HG03432 (cell line): Measurements from ENCODE around the gene HEY2.
A peak's percentile ranks its signal among the peaks of the same experiment; 100 is the strongest.
"Not testable (repeated sequence)": the region's sequence is repeated elsewhere in the genome, so short reads cannot be mapped to it uniquely, and the experiment has no call there.

Source experiments
- ATAC-seq: cut with Tn5 transposase; IDR thresholded peaks from one replicate; pipeline ENCODE4 v1.9.1; 2021; ENCODE audit warnings: mild to moderate bottlenecking, moderate library complexity; ENCODE audit not compliant: unreplicated experiment

The HEY2 gene

DNA sequence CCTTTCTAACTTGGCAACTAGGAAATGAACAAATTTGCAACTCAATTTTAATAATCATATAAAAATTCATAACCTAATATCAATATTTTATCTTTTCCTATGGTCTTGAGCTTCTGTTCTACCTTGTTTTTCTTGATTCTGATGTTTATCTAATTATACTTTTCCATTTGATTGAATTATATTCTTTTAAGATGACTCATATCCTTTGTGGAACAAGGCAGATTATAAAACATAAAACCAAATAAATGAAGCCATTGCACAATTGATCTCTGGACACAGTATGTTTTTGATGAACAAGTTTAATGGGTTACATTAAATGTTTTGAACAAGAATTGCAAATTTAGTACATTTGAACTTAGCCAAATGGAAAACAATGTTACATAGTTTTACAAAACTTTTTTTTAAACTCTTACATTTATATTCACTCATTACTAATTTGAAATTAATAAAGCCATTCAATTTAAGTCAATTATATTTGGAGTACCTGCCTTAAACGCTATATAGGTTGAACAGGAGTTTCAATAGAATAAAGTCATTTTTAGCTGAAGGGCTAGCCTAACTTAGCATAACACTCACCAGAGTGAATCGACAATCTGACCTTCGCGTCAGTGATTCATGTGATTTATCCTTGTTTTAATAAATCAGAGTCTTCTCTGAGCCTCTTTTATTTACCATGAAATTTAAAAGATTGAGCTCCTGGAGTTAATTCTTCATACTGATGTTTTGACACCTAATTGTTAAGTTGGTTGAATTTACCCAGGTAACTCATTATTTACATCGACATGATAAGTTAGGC lies 45.1 kb downstream of the HEY2 start:
- no peak for ATAC-seq

DNA sequence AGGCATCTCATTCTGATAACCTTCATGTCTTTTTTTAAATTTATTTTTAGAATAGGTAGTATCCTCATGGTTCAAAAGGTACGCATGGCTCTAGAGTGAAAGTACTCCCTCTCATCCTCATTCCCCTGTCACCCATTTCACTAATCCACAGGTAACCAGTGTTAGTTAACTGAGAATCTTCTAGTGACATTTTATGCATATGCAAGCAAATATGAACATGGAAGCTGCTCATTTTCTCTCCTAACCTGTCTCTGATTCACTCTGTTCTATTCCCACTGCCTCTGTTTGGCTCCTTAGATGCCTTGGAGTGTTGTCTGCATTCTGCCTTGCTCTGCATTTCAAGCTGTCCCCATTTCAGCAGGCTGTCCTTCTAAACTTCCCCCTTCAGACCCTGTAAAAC lies 45.9 kb downstream of the HEY2 start:
- no peak for ATAC-seq

DNA sequence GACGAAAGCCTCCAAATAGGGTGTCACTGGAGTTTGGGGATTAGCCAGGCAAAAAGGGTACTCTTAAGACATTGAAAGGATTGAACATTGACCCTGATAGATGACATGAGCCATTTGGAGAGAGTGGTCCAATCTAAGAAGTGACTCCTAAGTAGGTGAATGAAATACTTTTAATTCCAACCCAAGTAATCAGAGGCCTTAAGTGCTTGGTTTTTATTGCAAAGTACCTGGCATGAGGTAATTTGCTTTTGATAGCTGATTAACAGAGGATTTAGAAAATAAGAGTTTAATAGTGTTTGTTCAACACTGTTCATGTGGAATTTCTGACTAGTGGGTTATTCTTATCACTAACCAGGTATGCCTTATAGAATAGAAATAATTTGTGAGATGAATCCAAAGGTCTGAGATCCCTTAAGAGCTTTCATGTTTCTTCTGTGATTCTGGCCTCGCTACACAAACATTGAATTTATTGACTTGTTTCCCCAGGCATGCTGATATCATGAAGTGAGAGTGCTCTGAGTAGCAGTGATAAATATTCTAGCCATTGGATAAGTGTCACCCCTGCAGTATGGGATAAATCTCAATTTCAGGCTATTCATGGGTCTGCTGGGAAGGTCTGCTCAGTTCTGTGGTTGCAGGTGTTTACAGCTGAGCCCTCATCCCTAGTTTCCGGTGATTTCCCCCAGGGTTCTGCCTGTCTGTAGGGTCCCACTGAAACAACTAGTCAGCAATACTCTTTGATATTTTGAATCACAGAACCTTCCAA lies 47.9 kb downstream of the HEY2 start:
- ATAC-seq: no peak

DNA sequence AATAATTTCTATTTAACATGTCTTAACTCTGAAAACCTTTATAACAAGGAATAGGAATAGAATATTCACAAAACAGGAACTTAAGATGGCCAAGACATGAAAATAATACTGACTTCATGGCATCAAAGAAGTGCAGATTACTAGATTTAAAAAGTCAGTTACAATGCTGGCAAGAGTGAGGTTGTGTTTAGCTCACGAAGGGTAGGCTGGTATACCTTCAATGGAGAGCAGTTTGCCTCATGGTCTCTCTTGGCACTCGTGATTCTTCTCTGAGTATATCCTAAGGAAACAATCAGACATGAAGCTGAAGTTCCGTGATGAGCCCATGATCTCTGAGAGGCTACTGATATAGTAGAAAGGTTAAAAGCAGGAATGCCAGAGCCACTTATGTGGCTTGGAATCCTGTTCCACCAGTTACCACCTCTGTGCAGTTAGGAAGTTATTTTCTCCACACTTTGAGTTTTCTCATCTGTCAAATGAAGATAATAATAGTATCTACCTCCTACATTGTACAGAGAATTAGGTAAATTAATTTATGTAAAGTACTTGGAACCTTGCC lies 48.5 kb downstream of the HEY2 start:
- no peak for ATAC-seq

DNA sequence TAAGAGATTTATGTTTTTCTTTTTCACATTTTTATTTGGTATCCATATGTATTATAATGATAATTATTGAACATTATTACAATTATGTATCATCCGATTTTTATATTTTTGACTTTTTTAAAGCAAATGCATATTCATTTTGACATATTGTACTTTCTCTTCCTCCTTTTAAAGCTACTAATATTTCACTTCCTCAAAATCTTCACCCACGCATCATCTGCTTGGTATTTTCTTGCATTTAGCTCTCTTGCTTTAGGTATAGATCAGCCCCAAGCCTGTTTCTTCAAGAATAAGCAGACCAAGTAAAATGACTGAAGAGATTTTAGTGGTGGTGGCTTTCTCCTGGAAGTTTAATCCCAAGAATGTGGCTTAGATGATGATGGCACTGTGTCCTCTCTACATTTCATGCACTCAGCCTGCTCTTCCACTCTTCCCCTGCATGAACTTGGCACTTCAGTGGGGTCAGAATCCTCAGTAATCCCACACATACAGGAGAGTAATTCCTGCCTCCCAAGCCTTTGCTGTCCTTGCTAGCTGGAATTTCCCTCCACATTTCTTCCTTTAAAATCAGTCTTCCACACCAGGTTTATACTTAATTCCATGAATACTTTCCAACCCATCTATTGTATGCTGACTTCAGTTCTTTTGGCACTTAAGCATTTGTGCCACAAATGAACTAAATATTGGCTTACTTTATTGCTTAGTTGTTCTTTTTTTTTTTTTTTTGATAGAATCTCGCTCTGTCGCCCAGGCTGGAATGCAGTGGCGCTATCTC lies 49.5 kb downstream of the HEY2 start:
- peak; percentile 86 for ATAC-seq

DNA sequence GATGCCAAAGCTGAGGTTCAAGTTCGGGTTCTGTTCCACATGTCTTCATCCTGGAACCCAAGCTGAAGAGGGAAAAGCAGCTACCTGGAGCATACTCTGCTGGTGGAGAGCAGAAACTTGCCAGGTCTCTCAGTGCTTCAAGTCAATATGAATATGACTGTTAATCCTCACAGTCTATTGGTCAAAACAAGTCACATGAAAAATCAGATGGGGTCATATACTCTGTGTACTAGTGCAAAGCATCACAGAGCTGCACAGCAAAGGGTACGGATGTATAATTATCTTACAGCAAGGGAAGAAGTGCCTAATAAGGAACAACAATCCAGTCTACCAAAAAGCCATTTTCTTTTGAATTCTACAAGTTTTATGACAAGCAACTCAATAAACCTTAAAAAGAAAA lies 53.0 kb downstream of the HEY2 start:
- no peak for ATAC-seq

DNA sequence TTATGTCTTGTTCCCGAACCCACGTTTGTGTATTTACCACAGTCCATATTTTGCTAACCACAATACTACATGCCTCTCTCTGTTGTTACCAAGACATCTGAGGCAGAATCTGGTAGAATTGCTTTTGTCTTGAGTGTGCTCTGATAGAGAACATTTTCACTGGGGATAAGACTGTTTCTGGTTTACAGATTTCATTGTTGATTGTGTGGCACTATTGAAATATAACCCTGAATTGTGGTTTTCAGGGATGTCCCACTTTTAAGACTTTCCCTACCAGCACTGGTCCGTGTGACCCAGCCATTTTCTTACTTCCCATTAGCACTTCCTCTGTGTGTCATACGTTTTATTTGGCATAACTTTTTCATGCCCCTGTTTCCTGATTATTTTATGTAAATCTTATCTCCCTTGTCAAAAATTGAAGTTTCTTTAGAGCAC lies 53.5 kb downstream of the HEY2 start:
- ATAC-seq: peak; percentile 22

DNA sequence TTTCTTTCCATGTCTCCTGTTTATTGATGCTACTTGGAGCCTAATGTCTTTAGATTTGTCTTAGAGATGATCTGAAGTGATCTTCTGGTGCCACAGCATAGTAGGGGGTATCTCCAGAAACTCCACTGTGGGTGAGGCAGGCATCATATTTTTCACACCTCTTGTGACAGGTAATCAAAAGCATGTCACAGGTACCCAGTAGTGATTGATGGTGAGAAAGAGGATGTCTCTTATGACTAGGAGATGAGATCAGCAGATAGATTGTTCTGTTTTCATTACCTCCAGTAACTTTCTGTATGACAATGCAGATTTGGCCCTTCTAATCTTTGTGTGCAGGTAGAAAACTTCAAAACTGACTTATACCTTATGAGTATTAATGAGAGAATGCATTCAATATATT lies 54.8 kb downstream of the HEY2 start:
- peak; percentile 67 for ATAC-seq

DNA sequence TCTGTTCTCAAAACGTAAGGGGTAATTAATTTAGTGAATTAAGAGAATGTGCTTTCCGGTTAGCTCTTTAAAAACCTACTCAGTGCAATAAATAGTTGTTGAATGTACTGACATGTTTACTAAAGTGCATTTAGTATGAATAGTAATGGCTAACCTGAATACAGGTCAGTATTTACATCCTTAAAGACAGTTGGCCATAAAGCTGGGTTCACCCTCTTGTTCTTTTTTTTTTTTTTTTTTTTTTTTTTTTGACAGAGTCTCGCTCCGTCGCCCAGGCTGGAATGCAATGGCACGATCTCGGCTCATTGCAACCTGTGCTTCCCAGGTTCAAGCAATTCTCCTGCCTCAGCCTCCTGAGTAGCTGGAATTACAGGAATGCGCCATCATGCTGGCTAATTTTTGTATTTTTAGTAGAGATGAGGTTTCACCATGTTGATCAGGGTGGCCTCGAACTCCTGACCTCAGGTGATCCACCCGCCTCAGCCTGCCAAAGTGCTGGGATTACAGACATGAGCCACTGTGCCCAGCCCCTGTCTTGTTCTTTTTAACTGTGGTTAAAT lies 55.5 kb downstream of the HEY2 start:
- ATAC-seq: not testable (repeated sequence)

DNA sequence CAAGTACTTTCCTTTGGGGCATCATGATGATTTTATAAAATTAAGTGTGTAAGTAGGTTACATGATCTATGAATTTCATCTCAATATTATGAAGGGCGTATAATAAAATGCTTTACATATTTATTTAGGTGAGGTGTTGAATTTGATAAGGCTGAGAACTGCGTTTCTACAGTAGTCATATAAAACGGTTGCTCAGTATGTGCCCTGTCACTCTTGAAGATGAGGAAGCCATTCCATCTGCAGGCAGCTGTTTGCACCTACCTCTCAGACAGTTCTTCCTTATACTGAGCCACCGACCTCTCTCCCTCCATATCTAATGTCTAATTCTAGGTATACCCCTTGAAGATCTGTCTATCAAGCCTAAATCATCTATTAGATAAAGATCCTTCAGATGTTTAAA lies 57.4 kb downstream of the HEY2 start:
- ATAC-seq: no peak

DNA sequence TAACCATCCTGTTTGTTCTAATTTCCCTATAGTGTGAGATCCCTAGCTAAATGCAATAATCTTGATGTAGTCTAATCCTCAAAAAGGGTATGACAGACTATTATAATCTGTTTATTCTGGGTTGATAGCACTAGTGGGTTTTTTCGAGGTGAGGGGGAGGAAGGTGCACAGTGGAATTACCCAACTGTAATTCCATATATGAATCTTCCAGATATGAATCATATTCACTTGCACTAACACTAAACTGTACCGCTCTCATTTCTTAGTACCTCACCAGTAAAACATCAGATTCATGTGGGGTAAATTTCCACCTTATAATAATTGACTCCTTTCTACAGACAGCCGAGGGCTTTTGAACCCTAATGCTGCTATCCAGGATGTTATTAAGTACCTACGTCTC lies 57.9 kb downstream of the HEY2 start:
- peak; percentile 37 for ATAC-seq

DNA sequence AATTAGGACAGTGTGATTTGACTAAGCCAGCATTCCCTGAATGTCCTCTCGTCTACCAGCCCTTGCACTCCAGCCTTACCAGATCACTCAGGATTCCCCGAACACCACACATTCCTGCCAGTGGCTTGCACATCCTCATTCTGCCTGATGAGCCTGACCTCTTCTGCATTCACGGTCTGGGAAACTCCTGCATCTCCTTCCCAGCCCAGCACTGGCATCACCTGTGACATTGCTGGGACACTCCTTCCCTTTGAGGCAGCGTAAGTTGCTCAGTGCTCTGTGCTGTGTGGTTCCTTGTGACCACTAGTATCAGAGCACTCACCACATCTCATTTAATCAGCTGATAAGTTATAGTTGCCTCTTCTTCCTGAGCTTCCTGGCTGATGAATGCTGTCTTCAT lies 58.6 kb downstream of the HEY2 start:
- ATAC-seq: peak; percentile 25

DNA sequence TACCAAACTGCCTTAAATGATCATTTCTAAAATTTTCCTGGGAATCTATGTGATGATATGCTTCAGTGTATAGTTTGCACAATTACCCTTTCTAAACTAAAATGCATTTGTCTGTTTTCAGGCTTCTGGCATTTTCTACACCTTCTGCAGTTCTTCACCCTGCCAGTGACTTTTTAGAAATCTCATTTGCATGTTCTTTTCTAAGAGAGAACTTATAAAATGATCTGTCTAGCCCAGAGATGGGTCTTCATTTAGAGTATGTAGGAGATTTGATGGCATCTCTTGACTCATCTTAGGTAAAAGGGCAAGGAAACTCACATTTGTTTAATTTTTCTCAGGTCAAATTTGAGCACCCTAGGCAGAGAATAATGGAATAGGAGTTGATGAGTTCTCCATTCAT lies 59.2 kb downstream of the HEY2 start:
- ATAC-seq: no peak

DNA sequence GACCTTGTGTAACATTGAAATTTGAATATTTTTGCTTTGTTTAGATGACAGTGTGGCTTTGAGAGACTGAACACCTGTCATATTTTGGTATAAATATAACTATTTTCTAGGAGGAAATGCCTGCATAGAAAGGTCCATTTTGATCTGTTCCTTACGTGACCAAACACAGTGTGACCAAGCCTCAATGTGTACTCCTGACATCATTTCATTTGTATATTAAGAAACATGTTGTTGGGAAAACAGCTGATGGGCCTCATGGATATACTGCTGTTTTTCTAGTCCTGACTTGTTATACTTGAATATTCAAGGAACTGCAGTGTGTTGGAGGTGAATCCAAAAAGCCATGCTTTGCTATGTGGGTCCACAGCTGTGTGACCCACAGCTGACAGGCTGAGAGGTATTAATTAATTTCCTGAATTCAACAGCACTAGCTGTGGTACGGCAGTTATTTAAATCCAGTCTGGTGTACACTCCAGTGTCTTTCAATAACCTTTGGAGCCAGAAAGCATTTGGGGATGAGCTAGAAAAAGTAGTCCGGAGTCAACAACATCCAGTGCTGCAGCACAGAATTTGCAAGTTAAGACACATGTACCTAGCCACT lies 60.2 kb downstream of the HEY2 start:
- peak; percentile 27 for ATAC-seq

DNA sequence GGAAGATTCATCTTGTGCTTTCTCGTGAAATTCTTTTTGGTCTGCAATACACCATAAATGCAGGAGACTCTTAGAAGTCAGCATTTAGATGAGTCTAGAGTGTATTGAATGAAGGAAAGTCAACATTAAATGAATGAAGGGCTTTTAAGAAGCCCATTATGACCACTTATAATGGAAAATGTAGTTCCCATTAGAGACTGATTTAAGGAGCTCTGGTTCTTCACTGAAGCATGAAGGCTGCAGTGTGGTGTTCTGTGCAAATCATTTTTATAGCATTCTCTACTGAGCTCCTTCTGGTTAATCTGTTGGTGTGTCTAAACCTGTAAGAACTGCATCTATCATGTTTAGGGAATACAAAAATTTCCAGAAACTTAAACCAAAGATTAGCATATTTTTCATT lies 61.0 kb downstream of the HEY2 start:
- ATAC-seq: no peak
